GM06990 (cell line): Measurements from ENCODE around the gene RGS17.
A peak's percentile ranks its signal among the peaks of the same experiment; 100 is the strongest.
"Not testable (repeated sequence)": the region's sequence is repeated elsewhere in the genome, so short reads cannot be mapped to it uniquely, and the experiment has no call there.

ENCODE experiments used
- DNase-seq: peaks from one replicate; pipeline ENCODE4 v3.0.0-alpha.2; 2011; ENCODE audit not compliant: insufficient read length; ENCODE audit errors: extremely low read depth
- H3K27me3 ChIP-seq: replicated peaks from 2 replicates; pipeline ENCODE4 v1.6.0; 2011; ENCODE audit warnings: low read length; ENCODE audit not compliant: control insufficient read depth, insufficient read depth
- H3K36me3 ChIP-seq: 2 replicates; pipeline ENCODE4 v1.5.1; 2011; ENCODE audit warnings: low read length; ENCODE audit not compliant: control insufficient read depth, insufficient read depth
- H3K4me3 ChIP-seq: replicated peaks from 2 replicates; pipeline ENCODE4 v1.5.1; 2011; ENCODE audit warnings: low read depth, mild to moderate bottlenecking, control low read depth, low read length
- TF ChIP-seq, protein P1 (sequence below): IDR thresholded peaks from 2 replicates; pipeline ENCODE4 v1.5.1; 2011; ENCODE audit warnings: low read length, control low read depth, mild to moderate bottlenecking, inconsistent platforms; ENCODE audit not compliant: insufficient read depth, poor library complexity, severe bottlenecking

RGS17 gene

DNA sequence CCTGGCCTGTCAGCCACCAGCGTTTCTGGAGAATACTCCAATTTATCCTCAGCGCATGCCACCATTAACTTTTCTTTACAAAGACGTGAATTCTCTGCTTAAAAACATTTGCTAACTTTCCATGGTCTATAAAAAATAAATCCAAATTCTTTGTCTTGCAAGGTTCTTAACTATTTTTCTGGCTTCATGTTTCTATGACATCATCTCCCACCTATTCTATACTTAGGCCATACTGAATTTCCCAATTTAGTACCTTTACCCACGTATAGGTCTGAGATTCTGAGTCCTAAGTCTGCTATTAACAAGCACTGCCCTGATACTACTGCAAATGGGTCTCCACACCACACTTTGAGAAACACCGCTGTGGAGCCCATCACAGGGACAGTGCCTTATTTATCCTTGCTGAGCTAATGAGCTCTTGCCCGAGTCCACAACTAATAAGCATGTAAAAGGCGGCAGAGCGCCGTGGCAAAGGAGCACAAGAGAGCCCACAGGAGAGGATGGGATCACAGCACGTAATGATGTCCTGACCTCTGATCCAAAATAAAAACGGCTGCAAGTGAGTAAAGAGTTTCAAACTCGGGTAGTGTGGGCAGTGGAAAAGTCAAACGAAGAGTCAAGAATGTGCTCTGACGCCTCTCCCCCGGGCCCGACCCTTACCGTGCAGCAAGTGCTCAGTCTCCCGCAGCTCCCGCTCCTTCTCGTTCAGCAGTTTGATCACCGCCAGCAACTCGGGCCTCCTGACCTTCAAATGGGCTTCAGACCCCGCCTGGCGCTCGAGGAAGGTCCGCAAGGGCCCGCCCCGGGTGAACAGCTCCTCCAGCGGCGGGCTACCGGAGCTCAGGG, 129.1 kb downstream of the RGS17 start:
- TF ChIP-seq, protein P1, sequence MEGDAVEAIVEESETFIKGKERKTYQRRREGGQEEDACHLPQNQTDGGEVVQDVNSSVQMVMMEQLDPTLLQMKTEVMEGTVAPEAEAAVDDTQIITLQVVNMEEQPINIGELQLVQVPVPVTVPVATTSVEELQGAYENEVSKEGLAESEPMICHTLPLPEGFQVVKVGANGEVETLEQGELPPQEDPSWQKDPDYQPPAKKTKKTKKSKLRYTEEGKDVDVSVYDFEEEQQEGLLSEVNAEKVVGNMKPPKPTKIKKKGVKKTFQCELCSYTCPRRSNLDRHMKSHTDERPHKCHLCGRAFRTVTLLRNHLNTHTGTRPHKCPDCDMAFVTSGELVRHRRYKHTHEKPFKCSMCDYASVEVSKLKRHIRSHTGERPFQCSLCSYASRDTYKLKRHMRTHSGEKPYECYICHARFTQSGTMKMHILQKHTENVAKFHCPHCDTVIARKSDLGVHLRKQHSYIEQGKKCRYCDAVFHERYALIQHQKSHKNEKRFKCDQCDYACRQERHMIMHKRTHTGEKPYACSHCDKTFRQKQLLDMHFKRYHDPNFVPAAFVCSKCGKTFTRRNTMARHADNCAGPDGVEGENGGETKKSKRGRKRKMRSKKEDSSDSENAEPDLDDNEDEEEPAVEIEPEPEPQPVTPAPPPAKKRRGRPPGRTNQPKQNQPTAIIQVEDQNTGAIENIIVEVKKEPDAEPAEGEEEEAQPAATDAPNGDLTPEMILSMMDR, result no peak
- Histone ChIP-seq H3K4me3 (peak overlapping the region; percentile 79), H3K27me3 (no peaks in the 10 kb centered on the region), H3K36me3 (peaks cover 2% of the 10 kb centered on the region)
- DNase-seq, result peak; percentile 38

DNA sequence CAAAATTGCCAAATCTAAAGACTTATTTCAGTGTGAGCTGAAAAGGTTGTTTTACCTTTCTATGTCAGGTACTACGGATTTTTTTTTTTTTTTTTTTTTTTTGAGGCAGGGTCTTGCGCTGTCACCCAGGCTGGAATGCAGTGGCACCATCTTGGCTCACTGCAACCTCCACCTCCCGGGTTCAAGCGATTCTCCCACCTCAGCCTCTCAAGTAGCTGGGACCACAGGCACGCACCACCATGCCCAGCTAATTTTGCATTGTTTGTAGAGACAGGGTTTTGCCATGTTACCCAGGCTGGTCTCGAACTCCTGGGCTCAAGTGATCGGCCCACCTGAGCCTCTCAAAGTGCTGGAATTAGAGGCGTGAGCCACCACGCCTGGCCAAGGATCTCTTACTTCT, 130.3 kb downstream of the RGS17 start:
- H3K36me3 ChIP-seq, H3K4me3 ChIP-seq, H3K27me3 ChIP-seq, DNase-seq: not testable (repeated sequence)

DNA sequence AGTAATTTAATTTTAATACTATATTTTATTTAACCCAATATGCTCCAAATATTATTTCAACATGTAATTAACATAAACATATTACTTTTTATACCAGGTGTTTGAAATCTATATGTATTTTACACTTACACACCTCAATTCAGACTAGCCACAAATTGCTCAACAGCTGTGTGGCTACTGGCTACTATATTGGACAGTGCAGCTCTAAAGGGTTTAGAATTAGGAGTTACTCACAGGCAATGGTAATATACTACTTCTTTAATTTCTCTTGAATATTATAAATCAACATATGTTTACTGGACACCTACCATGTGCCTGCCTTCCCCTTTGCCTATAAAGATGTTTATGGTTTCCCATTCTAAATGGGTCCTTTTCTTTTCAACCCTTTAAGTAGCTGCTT, 130.8 kb downstream of the RGS17 start:
- no peak for DNase-seq
- TF ChIP-seq, protein P1, result no peak
- Histone ChIP-seq H3K4me3 (0 out of 2 replicates have a peak overlapping the region, but pooled peaks have one; percentile 12), H3K27me3 (no peaks in the 10 kb centered on the region), H3K36me3 (peaks cover 2% of the 10 kb centered on the region)

DNA sequence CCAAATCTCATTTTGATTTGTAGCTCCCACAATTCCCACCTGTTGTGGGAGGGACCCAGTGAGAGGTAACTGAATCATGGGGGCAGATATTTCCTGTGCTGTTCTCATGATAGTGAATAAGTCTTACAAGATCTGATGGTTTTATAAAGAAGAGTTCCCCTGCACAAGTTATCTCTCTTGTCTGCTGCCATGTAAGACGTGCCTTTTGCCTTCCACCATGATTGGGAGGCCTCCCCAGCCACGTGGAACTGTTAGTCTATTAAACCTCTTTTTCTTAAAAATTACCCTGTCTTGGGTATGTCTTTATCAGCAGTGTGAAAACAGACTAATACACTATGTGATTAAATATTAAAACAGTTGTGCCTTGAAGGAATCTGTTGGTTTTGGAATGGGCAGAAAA, 131.5 kb downstream of the RGS17 start:
- H3K27me3 ChIP-seq, H3K4me3 ChIP-seq, H3K36me3 ChIP-seq, DNase-seq: not testable (repeated sequence)

DNA sequence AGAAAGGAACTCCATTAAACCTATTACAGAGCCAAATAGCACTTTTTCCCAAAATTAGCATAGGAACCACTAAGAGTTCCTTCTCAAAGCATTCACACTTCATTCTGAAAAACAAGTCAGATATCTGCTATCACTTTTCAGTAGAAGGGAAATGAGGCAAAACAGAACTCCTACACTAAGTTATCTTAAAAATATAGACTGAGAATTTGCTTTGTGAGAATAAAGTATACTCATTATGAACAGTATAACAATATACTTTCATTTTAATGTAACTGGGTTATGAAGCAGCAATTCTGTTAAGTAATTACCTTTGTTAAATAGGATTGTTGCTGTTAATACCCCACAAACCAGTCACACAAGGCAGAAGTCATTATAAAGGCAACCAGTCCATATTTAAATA, 137.2 kb downstream of the RGS17 start:
- peaks cover 4% of the 10 kb centered on the region for H3K36me3 ChIP-seq
- TF ChIP-seq, protein P1, result no peak

DNA sequence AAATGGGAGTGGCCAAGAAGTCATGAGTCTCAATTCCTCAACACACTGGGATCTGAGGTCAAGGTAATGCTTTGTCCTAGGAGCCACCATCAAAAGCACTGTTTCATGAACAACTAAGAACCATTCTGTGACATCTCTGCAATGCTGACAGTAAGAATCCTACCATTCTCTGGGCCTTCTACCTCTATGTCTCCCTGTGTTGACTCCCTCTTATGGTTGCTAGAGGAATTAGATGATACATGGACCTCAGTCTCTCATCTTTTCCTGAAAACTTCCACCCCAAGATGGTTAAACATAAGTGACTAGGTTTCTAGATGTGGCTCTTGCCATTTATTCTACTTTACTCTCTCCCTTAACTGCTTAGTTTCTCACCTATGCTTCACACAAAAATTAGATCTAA, 137.7 kb downstream of the RGS17 start:
- Histone ChIP-seq H3K36me3 (peaks cover 4% of the 10 kb centered on the region), H3K4me3 (no peak overlapping the region), H3K27me3 (no peaks in the 10 kb centered on the region)
- no peak for DNase-seq
- TF ChIP-seq, protein P1, result peak; percentile 11

More for the DNA sequence above, 137.2 kb downstream of the RGS17 start:
- no peak overlapping the region for H3K4me3 ChIP-seq
- no peak for DNase-seq
- no peaks in the 10 kb centered on the region for H3K27me3 ChIP-seq
